ENCODE results near the gene RNF17. TPM values are rescaled to one million over a fixed set of nuclear protein-coding genes. Genes with fewer than 3 reads are reported as not detected.
A peak's percentile ranks its signal among the peaks of the same experiment; 100 is the strongest.

Gene RNF17
- total RNA-seq, 1 donor from 2014 or later: 0.58 TPM

GRCh38 chr13:24744247-24744646, 19.7 kb upstream of the RNF17 start:
- no peak for TF ChIP-seq CTCF (IDR thresholded peaks at IDR 0.05; ENCODE audit: insufficient read depth, low read length, poor library complexity, severe bottlenecking)
- Histone ChIP-seq H3K27me3 (ENCODE audit: control insufficient read depth, insufficient read depth, low read length) (peaks cover 50% of the 10 kb centered on the region), H3K4me3 (ENCODE audit: low read depth, low read length) (no peak overlapping the region), H3K36me3 (ENCODE audit: control insufficient read depth, insufficient read depth, low read length) (no peaks in the 10 kb centered on the region)
- no peak for DNase-seq (ENCODE audit: low read depth)

GRCh38 chr13:24745516-24745860, 18.5 kb upstream of the RNF17 start:
- Histone ChIP-seq H3K27me3 (ENCODE audit: control insufficient read depth, insufficient read depth, low read length) (peaks cover 50% of the 10 kb centered on the region), H3K36me3 (ENCODE audit: control insufficient read depth, insufficient read depth, low read length) (no peaks in the 10 kb centered on the region), H3K4me3 (ENCODE audit: low read depth, low read length) (no peak overlapping the region)
- no peak for DNase-seq (ENCODE audit: low read depth)
- no peak for TF ChIP-seq CTCF (IDR thresholded peaks at IDR 0.05; ENCODE audit: insufficient read depth, low read length, poor library complexity, severe bottlenecking)

- TF ChIP-seq CTCF (IDR thresholded peaks at IDR 0.05; ENCODE audit: insufficient read depth, low read length, poor library complexity, severe bottlenecking): no peak
- no peak for DNase-seq (ENCODE audit: low read depth)
- Histone ChIP-seq H3K36me3 (ENCODE audit: control insufficient read depth, insufficient read depth, low read length) (no peaks in the 10 kb centered on the region), H3K27me3 (ENCODE audit: control insufficient read depth, insufficient read depth, low read length) (peaks cover 50% of the 10 kb centered on the region), H3K4me3 (ENCODE audit: low read depth, low read length) (no peak overlapping the region)
Observed at GRCh38 chr13:24745861-24746617, 17.9 kb upstream of the RNF17 start.

- TF ChIP-seq CTCF (IDR thresholded peaks at IDR 0.05; ENCODE audit: insufficient read depth, low read length, poor library complexity, severe bottlenecking): peak; percentile 34
- Histone ChIP-seq H3K27me3 (ENCODE audit: control insufficient read depth, insufficient read depth, low read length) (peaks cover 50% of the 10 kb centered on the region), H3K36me3 (ENCODE audit: control insufficient read depth, insufficient read depth, low read length) (no peaks in the 10 kb centered on the region), H3K4me3 (ENCODE audit: low read depth, low read length) (no peak overlapping the region)
- no peak for DNase-seq (ENCODE audit: low read depth)
Observed at GRCh38 chr13:24746618-24747247, 17.2 kb upstream of the RNF17 start.

GRCh38 chr13:24747248-24748060, 16.5 kb upstream of the RNF17 start:
- no peak for DNase-seq (ENCODE audit: low read depth)

More at GRCh38 chr13:24747248-24748060, 16.5 kb upstream of the RNF17 start:
- TF ChIP-seq CTCF (IDR thresholded peaks at IDR 0.05; ENCODE audit: insufficient read depth, low read length, poor library complexity, severe bottlenecking): no peak
- peak overlapping the region; percentile 21 for H3K4me3 ChIP-seq (ENCODE audit: low read depth, low read length)
- H3K36me3 ChIP-seq (ENCODE audit: control insufficient read depth, insufficient read depth, low read length): no peaks in the 10 kb centered on the region
- H3K27me3 ChIP-seq (ENCODE audit: control insufficient read depth, insufficient read depth, low read length): peaks cover 50% of the 10 kb centered on the region
